ENCODE data around the gene EXT2. TPM values are rescaled to one million over a fixed set of nuclear protein-coding genes. Genes with fewer than 3 reads are reported as not detected.

The EXT2 gene
- total RNA-seq, 1 experiment from 2014 or later, result 39.1 TPM

DNA sequence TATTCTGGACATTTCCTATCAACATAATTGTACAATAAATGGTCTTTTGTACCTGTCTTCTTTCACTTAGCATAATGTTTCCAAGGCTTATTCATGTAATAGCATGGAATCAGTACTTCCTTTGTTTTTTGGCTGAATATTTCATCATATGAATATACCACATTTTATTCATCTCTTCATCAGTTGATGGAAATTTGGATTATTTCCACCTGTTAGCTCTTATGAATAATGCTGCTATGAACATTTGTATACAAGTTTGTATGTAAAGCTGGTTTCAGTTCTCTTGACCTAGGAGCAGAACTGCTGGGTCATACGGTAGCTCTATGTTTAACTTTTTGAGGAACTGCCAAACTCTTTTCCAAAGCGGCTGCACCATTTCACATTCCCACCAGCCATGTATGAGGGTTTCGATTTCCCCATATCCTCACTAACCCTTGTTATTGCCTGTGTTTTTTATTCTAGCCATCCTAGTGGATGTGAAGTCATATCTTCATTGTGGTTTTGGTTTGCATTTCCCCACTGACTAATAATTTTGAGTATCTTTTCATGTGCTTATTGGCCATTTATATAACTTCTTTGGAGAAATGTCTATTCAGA is 20.9 kb downstream of the EXT2 start:
- Mint-ChIP-seq H3K36me3 (peaks cover 23% of the 10 kb centered on the region), H3K4me1 (peaks cover 9% of the 10 kb centered on the region), H3K4me3 (no peak overlapping the region), H3K27ac (no peak overlapping the region), H3K9me3 (no peaks in the 10 kb centered on the region), H3K27me3 (ENCODE audit: low read depth) (no peaks in the 10 kb centered on the region)
- POLR2A ChIA-PET, result no interaction called here
- DNase-seq (ENCODE audit: low spot score), result no peak
- no peak for TF ChIP-seq RORB (CRISPR knock-in tag; IDR thresholded peaks at IDR 0.05)
- TF ChIP-seq, protein P1, sequence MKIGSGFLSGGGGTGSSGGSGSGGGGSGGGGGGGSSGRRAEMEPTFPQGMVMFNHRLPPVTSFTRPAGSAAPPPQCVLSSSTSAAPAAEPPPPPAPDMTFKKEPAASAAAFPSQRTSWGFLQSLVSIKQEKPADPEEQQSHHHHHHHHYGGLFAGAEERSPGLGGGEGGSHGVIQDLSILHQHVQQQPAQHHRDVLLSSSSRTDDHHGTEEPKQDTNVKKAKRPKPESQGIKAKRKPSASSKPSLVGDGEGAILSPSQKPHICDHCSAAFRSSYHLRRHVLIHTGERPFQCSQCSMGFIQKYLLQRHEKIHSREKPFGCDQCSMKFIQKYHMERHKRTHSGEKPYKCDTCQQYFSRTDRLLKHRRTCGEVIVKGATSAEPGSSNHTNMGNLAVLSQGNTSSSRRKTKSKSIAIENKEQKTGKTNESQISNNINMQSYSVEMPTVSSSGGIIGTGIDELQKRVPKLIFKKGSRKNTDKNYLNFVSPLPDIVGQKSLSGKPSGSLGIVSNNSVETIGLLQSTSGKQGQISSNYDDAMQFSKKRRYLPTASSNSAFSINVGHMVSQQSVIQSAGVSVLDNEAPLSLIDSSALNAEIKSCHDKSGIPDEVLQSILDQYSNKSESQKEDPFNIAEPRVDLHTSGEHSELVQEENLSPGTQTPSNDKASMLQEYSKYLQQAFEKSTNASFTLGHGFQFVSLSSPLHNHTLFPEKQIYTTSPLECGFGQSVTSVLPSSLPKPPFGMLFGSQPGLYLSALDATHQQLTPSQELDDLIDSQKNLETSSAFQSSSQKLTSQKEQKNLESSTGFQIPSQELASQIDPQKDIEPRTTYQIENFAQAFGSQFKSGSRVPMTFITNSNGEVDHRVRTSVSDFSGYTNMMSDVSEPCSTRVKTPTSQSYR (CRISPR knock-in tag; IDR thresholded peaks at IDR 0.05), result no peak
- TF ChIP-seq CREB1 (CRISPR knock-in tag; IDR thresholded peaks at IDR 0.05), result no peak
- TF ChIP-seq FOXK1 (CRISPR knock-in tag; IDR thresholded peaks at IDR 0.05), result no peak
- TF ChIP-seq, protein P2, sequence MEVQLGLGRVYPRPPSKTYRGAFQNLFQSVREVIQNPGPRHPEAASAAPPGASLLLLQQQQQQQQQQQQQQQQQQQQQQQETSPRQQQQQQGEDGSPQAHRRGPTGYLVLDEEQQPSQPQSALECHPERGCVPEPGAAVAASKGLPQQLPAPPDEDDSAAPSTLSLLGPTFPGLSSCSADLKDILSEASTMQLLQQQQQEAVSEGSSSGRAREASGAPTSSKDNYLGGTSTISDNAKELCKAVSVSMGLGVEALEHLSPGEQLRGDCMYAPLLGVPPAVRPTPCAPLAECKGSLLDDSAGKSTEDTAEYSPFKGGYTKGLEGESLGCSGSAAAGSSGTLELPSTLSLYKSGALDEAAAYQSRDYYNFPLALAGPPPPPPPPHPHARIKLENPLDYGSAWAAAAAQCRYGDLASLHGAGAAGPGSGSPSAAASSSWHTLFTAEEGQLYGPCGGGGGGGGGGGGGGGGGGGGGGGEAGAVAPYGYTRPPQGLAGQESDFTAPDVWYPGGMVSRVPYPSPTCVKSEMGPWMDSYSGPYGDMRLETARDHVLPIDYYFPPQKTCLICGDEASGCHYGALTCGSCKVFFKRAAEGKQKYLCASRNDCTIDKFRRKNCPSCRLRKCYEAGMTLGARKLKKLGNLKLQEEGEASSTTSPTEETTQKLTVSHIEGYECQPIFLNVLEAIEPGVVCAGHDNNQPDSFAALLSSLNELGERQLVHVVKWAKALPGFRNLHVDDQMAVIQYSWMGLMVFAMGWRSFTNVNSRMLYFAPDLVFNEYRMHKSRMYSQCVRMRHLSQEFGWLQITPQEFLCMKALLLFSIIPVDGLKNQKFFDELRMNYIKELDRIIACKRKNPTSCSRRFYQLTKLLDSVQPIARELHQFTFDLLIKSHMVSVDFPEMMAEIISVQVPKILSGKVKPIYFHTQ (CRISPR knock-in tag; IDR thresholded peaks at IDR 0.05), result no peak
- no peak for TF ChIP-seq ETV6 (CRISPR knock-in tag; IDR thresholded peaks at IDR 0.05)
- no peak for TF ChIP-seq OVOL2 (CRISPR knock-in tag; IDR thresholded peaks at IDR 0.05; ENCODE audit: borderline replicate concordance)
- no peak for TF ChIP-seq ZBTB21 (CRISPR knock-in tag; IDR thresholded peaks at IDR 0.05; ENCODE audit: borderline replicate concordance)
- ATAC-seq, result no peak
- CTCF ChIA-PET, result interaction anchor here (0.9 kb wide), 1 partner anchor 22 kb away, joined by 3 read pairs; no protein-coding TSS in a partner anchor

DNA sequence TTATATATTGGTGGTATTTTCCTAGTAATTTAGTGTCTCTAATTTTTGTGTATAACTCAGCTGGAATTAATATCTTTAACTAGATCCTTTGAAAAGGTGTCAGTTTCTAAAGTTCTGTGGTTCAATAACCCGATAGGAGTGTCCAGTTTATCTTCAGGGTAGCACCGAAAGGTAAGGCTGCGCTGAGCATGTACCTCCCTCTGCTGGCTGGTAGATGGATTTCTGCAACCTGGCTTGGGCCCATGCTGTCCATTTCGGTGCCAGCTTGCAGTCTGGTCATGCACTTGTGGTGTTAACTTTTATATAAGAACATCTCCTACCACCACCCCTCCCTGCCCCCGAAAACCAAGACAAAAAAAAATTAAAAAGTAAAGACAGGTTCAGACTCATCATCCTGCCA is 24.7 kb downstream of the EXT2 start:
- Mint-ChIP-seq H3K27ac (no peak overlapping the region), H3K9me3 (no peaks in the 10 kb centered on the region), H3K4me1 (no peaks in the 10 kb centered on the region), H3K4me3 (no peak overlapping the region), H3K36me3 (peaks cover 24% of the 10 kb centered on the region), H3K27me3 (ENCODE audit: low read depth) (no peaks in the 10 kb centered on the region)
- ATAC-seq (peak; percentile 71), DNase-seq (ENCODE audit: low spot score) (no peak)
- CTCF ChIA-PET, result interaction anchor here (0.6 to 2.3 kb wide), 9 partner anchors 10 to 115 kb away, joined by 3 to 25 read pairs (median 5); partner anchors contain the start of gene EXT2
- TF ChIP-seq, protein P3, sequence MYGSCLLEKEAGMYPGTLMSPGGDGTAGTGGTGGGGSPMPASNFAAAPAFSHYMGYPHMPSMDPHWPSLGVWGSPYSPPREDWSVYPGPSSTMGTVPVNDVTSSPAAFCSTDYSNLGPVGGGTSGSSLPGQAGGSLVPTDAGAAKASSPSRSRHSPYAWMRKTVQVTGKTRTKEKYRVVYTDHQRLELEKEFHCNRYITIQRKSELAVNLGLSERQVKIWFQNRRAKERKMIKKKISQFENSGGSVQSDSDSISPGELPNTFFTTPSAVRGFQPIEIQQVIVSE (CRISPR knock-in tag; IDR thresholded peaks at IDR 0.05; ENCODE audit: borderline replicate concordance), result no peak
- TF ChIP-seq MXD4 (CRISPR knock-in tag; IDR thresholded peaks at IDR 0.05; ENCODE audit: borderline replicate concordance) (no peak), RELA (CRISPR knock-in tag; IDR thresholded peaks at IDR 0.05; ENCODE audit: borderline replicate concordance) (no peak), ZNF416 (CRISPR knock-in tag; IDR thresholded peaks at IDR 0.05) (no peak), FOXK1 (CRISPR knock-in tag; IDR thresholded peaks at IDR 0.05) (no peak), CREM (CRISPR knock-in tag; IDR thresholded peaks at IDR 0.05) (no peak), CBFB (CRISPR knock-in tag; IDR thresholded peaks at IDR 0.05; ENCODE audit: low read depth) (no peak), ZNF263 (CRISPR knock-in tag; IDR thresholded peaks at IDR 0.05; ENCODE audit: low read depth) (no peak)
- TF ChIP-seq, protein P4, sequence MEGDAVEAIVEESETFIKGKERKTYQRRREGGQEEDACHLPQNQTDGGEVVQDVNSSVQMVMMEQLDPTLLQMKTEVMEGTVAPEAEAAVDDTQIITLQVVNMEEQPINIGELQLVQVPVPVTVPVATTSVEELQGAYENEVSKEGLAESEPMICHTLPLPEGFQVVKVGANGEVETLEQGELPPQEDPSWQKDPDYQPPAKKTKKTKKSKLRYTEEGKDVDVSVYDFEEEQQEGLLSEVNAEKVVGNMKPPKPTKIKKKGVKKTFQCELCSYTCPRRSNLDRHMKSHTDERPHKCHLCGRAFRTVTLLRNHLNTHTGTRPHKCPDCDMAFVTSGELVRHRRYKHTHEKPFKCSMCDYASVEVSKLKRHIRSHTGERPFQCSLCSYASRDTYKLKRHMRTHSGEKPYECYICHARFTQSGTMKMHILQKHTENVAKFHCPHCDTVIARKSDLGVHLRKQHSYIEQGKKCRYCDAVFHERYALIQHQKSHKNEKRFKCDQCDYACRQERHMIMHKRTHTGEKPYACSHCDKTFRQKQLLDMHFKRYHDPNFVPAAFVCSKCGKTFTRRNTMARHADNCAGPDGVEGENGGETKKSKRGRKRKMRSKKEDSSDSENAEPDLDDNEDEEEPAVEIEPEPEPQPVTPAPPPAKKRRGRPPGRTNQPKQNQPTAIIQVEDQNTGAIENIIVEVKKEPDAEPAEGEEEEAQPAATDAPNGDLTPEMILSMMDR (IDR thresholded peaks at IDR 0.05), result no peak
- TF ChIP-seq, protein P1 (CRISPR knock-in tag; IDR thresholded peaks at IDR 0.05), result no peak
- POLR2A ChIA-PET, result no interaction called here

Data from WTC11 (cell line).